Psoas muscle (tissue), 8 donors: ENCODE data around the gene PANX1. TPM values are rescaled to one million over a fixed set of nuclear protein-coding genes. Genes with fewer than 3 reads are reported as not detected.
A peak's percentile ranks its signal among the peaks of the same experiment; 100 is the strongest.

Experiments
- ATAC-seq, 4 donors: fragments of 200-7000 bp; cut with Tn5 transposase; one replicate each; pipeline ENCODE4 v1.9.1; 2020; ENCODE audit warnings: moderate library complexity in 3 of 4, mild to moderate bottlenecking in 2 of 4
- DNase-seq, 2 donors: peaks; one replicate each; pipeline ENCODE4 v3.0.0-alpha.2; 2020
- H3K27ac ChIP-seq: fragments of 200-600 bp; one replicate; pipeline ENCODE4 v1.8.0; 2022
- H3K27me3 ChIP-seq, 3 donors: fragments of 200-600 bp in 1 of 3; one replicate each; pipeline versions ENCODE4 v1.6.1 to v1.8.0; 2013 to 2022; ENCODE audit warnings: low read length in 2 of 3, mild to moderate bottlenecking in 2 of 3, moderate library complexity in 1 of 3; ENCODE audit not compliant: insufficient read depth in 3 of 3
- H3K36me3 ChIP-seq, 2 donors: fragments of 200-600 bp in 1 of 2; one replicate each; pipeline versions ENCODE4 v1.6.1 to v1.8.0; 2013 to 2022; ENCODE audit warnings: low read depth in 1 of 2, mild to moderate bottlenecking in 1 of 2, moderate library complexity in 1 of 2; ENCODE audit not compliant: insufficient read depth in 1 of 2
- H3K4me1 ChIP-seq: fragments of 200-600 bp; one replicate; pipeline ENCODE4 v1.8.0; 2022
- H3K4me3 ChIP-seq: fragments of 200-600 bp; one replicate; pipeline ENCODE4 v1.8.0; 2022; ENCODE audit warnings: mild to moderate bottlenecking
- H3K9me3 ChIP-seq: fragments of 200-600 bp; one replicate; pipeline ENCODE4 v1.8.0; 2022
- WGBS, 3 donors: extraction: QIAGEN DNeasy Blood & Tissue Kit; methylation state at CpG; one replicate each; pipeline versions ENCODE4 v1.1.6 to v1.1.7; 2013; 5-methylcytosine and 5-hydroxymethylcytosine counted together
- intact Hi-C, 2 donors: fragments of 100-400 bp; cut with DNase I; formaldehyde crosslinking; loops; one replicate each; pipeline versions ENCODE4 v1.11.0 to v1.14.2; 2022
- polyA plus RNA-seq, 3 donors: library from polyadenylated mRNA; stranded (reverse); fragments of 200-250 nt; gene quantifications; one replicate each; pipeline ENCODE4 v1.2.3, GENCODE V29; 2013
- total RNA-seq, 4 donors: library from RNA; stranded (reverse); fragmentation: NEBNext Ultra II Directional in 2 of 4; extraction: Animal tissue kit (Norgen Biotek cat#: 25700) in 2 of 4; gene quantifications; one replicate each; pipeline versions ENCODE4 v1.2.1 to v1.2.4, GENCODE V29; 2021 to 2023
- TF ChIP-seq, protein P1 (sequence below): fragments of 200-600 bp; IDR thresholded peaks from one replicate; pipeline ENCODE4 v1.8.0; 2022; ENCODE audit warnings: antibody characterized with exemption
- donor health status: healthy with polysubstance abuse.
- donor health status: DM: no; HTN: no; CAD: no; lungs with moderate emphysema.
- donor health status: Bipolar disorder and iron deficiency.
- donor health status: healthy.
- donor health status: DM: yes; HTN: yes; CAD: no.
- donor health status: DM: no; HTN: no; CAD: no.
- donor health status: DM: no; HTN: no; CAD: no.
- donor health status: DM: yes; HTN: yes; CAD: no.

Gene PANX1
- total and polyA plus RNA-seq, 7 donors: 9.2 to 87.2 (median 33.5) TPM

DNA sequence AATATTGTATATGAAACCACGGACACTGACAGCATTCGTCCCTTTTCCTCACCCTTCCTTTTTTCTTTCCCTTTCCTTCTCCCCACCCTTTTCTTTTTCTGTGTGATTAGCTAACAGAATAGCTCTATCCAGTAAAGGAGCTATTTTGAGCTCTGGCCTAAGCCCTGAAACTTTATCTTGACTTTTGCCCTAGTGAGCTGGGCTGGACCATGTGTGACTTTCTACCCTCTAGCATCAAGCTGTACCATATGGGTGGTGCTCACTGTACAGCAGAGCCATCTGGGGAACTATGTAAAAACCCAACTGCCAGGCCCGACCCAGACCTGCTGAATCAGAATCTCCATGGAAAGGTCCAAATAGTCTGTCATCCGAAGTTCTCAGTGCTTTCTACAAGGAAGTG lies 21.9 kb upstream of the PANX1 start:
- intact Hi-C loops: no loop called here
- Histone ChIP-seq H3K4me3 (no peak overlapping the region), H3K9me3 (no peaks in the 10 kb centered on the region), H3K4me1 (no peaks in the 10 kb centered on the region), H3K27me3 (no peaks in the 10 kb centered on the region), H3K27ac (no peak overlapping the region), H3K36me3 (no peaks in the 10 kb centered on the region)
- WGBS, 3 donors: 80 to 89% (median 81%) methylated on average over 4 of the region's 4 CpGs
- peak in 2 of 4 donors; percentile 77 to 84 for ATAC-seq
- DNase-seq: no peak
- TF ChIP-seq, protein P1, sequence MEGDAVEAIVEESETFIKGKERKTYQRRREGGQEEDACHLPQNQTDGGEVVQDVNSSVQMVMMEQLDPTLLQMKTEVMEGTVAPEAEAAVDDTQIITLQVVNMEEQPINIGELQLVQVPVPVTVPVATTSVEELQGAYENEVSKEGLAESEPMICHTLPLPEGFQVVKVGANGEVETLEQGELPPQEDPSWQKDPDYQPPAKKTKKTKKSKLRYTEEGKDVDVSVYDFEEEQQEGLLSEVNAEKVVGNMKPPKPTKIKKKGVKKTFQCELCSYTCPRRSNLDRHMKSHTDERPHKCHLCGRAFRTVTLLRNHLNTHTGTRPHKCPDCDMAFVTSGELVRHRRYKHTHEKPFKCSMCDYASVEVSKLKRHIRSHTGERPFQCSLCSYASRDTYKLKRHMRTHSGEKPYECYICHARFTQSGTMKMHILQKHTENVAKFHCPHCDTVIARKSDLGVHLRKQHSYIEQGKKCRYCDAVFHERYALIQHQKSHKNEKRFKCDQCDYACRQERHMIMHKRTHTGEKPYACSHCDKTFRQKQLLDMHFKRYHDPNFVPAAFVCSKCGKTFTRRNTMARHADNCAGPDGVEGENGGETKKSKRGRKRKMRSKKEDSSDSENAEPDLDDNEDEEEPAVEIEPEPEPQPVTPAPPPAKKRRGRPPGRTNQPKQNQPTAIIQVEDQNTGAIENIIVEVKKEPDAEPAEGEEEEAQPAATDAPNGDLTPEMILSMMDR: no peak

- H3K4me1 ChIP-seq: no peaks in the 10 kb centered on the region
- no peaks in the 10 kb centered on the region for H3K9me3 ChIP-seq
- DNase-seq: no peak
- whole genome bisulfite sequencing, 3 donors: 81 to 98% (median 87%) methylated on average over 1 of the region's 1 CpG
- no peak for ATAC-seq
- intact Hi-C loops: no loop called here
- no peak overlapping the region for H3K4me3 ChIP-seq
- TF ChIP-seq, protein P1: no peak
- H3K27ac ChIP-seq: no peak overlapping the region
- H3K36me3 ChIP-seq: no peaks in the 10 kb centered on the region
- H3K27me3 ChIP-seq: no peaks in the 10 kb centered on the region
Measured at GRCh38 chr11:94107363-94107762, 21.3 kb upstream of the PANX1 start.

GRCh38 chr11:94111241-94111640 lies 17.4 kb upstream of the PANX1 start:
- Histone ChIP-seq H3K36me3 (no peaks in the 10 kb centered on the region), H3K4me3 (no peak overlapping the region), H3K9me3 (no peaks in the 10 kb centered on the region), H3K27me3 (no peaks in the 10 kb centered on the region), H3K27ac (no peak overlapping the region), H3K4me1 (no peaks in the 10 kb centered on the region)
- DNase-seq (no peak), ATAC-seq (no peak)
- TF ChIP-seq, protein P1: no peak
- WGBS, 3 donors: 39 to 70% (median 46%) methylated on average over 3 of the region's 3 CpGs
- intact Hi-C loops: no loop called here

DNA sequence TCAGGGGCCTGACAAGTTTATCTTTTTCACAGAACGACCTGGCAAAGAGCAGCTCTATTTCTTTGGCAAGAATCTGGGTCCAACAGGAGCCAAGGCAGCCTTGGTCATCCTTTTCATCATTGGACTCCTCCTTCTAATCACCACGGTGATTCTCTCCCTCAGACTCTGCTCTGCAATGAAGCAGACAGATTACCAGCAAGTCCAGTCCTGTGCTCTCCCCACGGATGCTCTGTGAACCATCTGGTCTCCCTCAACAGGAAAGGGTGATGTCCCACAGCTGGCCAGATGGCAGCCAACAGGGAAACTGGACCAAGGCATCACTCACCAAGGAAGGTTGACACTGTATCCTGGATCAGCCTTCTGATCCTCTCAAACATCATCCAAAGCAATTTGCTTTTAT lies 17.0 kb upstream of the PANX1 start:
- TF ChIP-seq, protein P1: no peak
- H3K4me1 ChIP-seq: no peaks in the 10 kb centered on the region
- no peak for ATAC-seq
- 22 to 42% (median 32%) methylated on average over 3 of the region's 3 CpGs for WGBS, 3 donors
- no peaks in the 10 kb centered on the region for H3K36me3 ChIP-seq
- H3K4me3 ChIP-seq: no peak overlapping the region
- H3K27ac ChIP-seq: no peak overlapping the region
- DNase-seq: no peak
- intact Hi-C loops: no loop called here
- no peaks in the 10 kb centered on the region for H3K9me3 ChIP-seq
- H3K27me3 ChIP-seq: no peaks in the 10 kb centered on the region

DNA sequence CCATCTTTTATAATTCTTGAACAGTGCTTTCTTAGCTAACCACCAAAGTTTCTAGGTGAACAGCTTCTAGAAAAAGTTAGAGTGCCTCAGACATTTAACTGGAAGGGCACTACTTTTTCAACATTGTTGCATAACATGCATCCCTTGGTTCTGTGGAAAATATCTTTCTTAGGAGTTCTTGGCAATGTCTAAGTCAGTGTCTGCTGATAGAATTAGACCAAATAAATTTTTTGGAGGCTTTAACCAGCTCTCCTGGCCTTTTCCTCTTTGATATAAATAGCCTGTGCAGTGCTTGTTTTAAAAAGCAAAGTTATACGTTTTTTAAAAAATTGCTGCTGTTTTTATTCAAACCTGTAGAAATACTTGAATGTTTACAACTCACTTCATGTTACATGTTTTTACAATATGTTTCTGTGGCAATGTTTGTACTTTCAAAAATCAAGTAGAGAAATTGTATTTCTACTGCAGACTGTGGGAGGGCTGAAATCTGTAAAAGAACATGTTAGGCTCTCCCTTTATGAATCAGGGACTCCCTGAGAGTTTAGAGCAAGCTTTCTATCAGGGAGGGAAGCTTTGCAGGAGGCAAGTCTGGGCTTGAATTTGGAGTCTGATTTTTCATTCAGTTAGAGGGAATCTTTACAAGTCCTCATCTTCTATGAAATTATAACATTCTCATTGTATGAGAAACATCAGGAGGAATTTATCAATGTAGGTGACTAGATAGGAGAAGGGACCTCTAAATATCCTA lies 16.3 kb upstream of the PANX1 start:
- WGBS, 3 donors: 34 to 55% (median 46%) methylated on average over 1 of the region's 1 CpG
- intact Hi-C loops: no loop called here
- H3K27ac ChIP-seq: no peak overlapping the region

More for the DNA sequence above, 16.3 kb upstream of the PANX1 start:
- Histone ChIP-seq H3K9me3 (no peaks in the 10 kb centered on the region), H3K4me1 (no peaks in the 10 kb centered on the region), H3K27me3 (no peaks in the 10 kb centered on the region), H3K36me3 (no peaks in the 10 kb centered on the region), H3K4me3 (no peak overlapping the region)
- TF ChIP-seq, protein P1: no peak
- DNase-seq (no peak), ATAC-seq (no peak)
